ENCODE measurements around the gene CXCR4.

DNA sequence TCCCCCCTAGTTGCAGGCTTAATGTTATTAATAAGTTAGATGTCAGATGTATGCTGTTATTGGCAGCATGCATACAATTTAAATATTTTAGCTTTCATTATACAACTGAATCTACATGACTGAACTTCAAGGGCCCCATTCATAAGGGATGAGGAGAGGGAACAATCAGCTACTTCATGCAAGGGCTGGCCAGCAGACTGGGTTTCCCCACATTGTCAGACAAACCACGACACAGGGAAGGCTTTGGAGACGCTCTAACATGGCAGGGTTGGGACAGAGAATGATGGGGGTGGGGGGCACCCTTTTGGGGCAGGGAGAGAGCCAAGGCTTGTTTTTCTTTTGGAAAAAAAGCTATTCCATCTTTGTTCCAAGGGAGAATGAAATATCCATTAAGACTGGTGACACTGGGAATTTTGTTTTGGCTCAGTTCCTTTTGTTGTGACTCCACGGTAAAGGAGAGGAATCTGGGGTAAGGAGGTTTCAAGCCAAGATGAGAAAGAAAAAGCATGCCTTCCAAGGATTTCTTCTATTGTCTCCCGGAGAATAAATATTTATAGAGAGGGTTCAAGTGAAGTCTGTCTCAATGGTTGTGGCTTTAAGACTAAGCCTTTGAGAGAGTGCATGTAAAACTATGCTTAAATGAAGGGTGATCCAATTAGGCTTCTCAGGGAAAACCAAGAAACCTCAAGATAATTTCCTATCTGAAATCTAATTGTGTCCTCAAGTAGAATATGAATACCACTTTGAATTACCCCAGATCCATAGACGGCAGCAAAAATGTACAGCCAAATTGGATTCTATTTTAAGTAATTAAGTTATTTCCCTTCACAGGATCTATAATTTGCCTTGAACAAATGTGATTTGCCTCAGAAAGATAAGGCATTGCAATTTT lies 5.4 kb downstream of the CXCR4 start:
- TF ChIP-seq, protein P1, sequence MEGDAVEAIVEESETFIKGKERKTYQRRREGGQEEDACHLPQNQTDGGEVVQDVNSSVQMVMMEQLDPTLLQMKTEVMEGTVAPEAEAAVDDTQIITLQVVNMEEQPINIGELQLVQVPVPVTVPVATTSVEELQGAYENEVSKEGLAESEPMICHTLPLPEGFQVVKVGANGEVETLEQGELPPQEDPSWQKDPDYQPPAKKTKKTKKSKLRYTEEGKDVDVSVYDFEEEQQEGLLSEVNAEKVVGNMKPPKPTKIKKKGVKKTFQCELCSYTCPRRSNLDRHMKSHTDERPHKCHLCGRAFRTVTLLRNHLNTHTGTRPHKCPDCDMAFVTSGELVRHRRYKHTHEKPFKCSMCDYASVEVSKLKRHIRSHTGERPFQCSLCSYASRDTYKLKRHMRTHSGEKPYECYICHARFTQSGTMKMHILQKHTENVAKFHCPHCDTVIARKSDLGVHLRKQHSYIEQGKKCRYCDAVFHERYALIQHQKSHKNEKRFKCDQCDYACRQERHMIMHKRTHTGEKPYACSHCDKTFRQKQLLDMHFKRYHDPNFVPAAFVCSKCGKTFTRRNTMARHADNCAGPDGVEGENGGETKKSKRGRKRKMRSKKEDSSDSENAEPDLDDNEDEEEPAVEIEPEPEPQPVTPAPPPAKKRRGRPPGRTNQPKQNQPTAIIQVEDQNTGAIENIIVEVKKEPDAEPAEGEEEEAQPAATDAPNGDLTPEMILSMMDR (IDR thresholded peaks at IDR 0.05; ENCODE audit: low read depth, low read length) = no peak
- TF ChIP-seq EZH2phosphoT487 (IDR thresholded peaks at IDR 0.05; ENCODE audit: low read depth) = no peak

Data from OCI-LY3 (cell line).